ENCODE data around the gene FSTL4.
"Not testable (repeated sequence)": the region's sequence is repeated elsewhere in the genome, so short reads cannot be mapped to it uniquely, and the experiment has no call there.

FSTL4 gene

GRCh38 chr5:133546500-133546899 lies 65.8 kb downstream of the FSTL4 start:
- DNase-seq, result no peak

DNA sequence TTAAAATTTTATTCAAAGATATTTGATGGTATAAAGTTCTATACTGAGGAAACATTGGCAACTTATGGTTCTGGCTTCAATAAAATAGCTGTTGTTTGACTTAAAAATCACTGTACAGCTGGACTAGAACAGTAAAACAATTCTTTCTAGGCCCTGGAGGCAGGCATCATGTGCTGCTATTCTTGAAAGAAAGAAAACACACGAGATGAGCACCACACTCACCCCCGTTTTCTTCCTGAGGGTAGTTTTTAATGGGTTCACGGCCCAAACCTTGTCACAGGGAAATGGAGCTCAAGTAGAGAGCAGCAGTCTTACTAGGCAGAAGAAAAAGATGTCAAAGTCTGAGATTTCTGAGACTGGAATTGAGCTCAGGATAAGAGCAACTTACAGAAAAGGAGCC lies 68.0 kb downstream of the FSTL4 start:
- DNase-seq, result no peak

GRCh38 chr5:133539818-133540217 lies 72.5 kb downstream of the FSTL4 start:
- DNase-seq, result no peak

DNA sequence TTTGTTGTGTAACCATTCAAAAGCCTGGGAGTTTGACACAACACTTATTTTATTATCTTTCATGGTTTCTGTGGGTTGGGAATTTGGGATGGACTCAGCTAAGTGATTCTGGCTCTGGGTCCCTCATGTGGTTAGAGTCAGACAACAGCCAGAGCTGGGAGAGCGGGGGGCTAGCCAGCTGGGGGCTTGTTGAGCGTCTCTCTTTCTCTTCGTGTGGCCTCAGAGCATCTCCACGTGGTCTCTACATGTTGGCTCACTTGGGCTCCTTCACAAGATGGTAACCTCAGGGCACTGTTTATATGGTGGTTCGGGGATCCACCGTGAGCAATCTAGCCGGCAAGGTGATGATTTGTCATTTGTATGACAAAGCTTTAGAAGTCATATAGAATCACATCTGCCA lies 73.6 kb downstream of the FSTL4 start:
- no peak for DNase-seq

DNA sequence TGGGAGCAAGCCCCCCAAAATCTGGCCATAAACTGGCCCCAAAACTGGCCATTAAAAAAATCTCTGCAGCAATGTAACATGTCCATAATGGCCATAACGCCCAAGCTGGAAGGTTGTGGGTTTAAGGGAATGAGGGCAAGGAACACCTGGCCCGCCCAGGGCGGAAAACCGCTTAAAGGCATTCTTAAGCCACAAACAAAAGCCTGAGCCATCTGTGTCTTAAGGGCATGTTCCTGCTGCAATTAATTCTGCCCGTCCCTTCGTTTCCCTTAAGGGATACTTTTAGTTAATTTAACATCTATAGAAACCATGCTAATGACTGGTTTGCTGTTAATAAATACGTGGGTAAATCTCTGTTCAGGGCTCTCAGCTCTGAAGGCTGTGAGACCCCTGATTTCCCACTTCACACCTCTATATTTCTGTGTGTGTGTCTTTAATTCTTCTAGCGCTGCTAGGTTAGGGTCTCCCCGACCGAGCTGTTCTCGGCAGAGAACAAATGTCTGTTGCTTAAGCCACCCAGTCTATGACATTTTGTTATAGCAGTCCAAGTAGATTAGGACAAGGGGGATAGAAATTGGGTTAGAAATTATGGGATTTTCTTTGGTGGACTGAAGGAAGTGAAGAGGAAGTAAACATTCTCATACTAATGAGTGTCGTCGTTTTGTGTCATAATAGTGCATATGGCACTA lies 77.0 kb downstream of the FSTL4 start:
- DNase-seq, result not testable (repeated sequence)

GRCh38 chr5:133534566-133534965 lies 77.8 kb downstream of the FSTL4 start:
- no peak for DNase-seq

DNA sequence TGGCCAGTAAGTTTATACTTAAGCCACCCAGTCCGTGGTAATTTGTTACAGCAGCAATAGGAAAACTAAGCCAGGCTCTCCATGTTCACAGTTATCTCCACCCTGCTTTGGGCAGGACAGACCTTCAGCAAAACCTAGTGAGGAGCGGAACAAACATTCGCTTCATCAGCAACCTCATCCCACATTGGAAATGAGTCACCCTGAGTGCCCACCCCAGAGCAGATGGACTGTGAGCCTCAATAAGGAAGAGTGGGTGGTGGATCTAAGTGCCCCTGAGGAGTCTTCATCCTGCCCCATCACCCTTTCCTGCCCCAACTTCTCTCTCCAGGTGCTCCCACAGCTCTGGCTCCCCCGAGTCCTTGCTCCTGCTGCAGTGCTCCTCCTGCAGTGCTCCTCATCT lies 78.8 kb downstream of the FSTL4 start:
- DNase-seq, result no peak

GRCh38 chr5:133531594-133531993 lies 80.7 kb downstream of the FSTL4 start:
- DNase-seq, result no peak

- no peak for DNase-seq
Measured at GRCh38 chr5:133531178-133531577, 81.2 kb downstream of the FSTL4 start.

DNA sequence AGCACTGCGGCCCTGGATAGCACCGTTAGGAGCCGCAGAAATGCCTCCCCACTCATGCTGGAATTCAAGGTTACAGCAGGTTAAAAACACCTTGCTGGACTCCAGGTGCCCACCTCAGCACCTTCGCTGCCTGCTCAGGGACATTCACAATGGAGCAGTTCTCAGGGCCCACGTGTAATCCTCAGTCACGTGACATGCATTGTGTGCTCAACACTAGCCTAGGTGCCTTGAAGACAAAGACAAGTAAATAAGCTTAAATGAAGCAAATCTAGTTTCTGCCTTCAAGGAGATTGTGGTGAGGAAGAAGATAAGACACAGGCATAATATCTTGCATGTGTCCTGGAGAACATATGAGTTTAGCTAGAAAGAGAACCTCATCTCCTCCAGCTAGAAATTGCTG lies 82.1 kb downstream of the FSTL4 start:
- no peak for DNase-seq

DNA sequence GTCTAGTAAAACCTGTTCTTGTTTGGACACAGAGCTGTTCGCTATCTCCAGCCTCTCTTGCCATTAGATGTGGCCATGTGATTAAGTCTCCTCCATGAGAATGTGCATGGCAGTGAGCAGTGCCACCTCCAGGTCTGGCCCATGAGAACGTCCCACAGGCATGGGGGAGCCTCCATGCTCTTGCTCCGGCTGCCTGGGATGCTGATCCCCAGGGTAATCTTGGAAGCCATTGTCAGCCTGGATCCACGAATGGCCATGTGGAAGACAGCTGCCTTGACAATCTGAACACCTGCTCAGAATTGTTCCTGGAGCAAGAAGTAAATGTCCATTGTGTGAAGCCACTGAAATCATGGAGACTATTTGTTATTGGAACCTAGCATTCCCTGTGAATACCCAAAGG lies 83.5 kb downstream of the FSTL4 start:
- no peak for DNase-seq

- DNase-seq, result no peak
Measured at GRCh38 chr5:133527311-133527710, 85.0 kb downstream of the FSTL4 start.

GRCh38 chr5:133526368-133526767 lies 86.0 kb downstream of the FSTL4 start:
- no peak for DNase-seq

DNA sequence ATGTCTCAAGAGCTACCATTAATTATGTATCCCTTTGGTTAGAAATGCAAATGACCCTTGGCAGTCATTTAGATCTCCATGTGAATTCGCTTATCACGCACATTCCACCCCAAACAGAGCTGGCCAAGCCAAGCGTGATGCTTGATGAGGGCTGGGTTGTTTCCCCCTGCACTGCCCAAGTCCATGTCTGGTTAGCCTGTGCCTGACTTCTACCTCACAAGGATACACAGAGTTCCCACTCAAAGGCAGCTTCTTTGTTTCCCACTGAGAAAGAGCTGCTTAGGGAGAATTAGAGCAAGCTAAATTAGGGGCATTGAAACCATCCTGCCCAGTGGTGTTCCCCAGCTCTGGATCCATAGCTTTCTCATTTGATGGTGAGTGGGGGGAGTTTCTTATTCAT lies 87.2 kb downstream of the FSTL4 start:
- DNase-seq, result no peak

DNA sequence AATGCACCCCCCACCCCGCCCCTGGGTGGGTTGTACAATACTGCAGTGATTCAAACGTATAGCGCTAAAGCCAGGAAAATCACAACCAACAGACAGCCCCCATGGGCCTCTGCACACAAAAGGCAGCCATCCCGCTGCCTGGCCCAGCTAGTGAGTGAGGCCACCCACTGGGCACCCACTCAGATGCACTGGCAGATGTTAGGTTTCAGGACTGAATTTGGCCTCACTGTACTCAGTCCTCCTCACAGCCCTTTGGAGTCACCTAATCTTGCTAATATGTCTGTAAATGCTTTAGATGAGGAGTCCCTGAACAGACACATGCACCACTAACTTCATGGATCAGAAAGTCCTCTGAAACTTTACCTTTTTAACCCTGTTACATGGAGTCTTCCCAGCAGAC lies 87.7 kb downstream of the FSTL4 start:
- no peak for DNase-seq

DNA sequence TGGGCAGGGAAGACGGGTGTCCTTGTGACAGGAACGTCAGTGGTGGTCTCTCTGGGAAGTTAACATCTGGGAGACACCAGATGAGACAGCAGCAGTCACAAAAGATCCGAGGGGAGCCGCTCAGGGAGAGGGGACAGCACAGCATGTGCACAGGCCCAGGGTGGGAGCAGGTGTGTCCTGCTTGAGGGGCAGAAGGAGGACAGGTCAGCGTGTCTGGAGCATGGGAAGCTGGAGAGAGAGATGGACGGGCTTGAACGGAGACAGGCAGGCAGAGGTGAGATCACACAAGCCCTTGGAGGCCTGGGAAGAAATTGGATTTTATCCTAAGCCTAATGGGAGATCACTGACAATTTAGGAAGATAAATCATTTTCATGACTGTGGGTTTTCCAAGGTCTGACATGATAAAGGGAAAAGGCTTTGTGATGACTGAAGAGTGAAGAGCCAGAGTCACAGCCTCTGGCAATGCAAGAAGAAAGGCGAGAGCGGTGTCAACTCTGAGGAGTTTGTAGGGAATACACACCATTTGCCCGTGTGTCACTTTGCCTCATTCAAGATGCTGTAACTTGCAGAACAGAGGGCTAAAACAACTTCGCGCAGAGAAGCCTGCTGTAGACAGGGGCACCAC lies 88.3 kb downstream of the FSTL4 start:
- no peak for DNase-seq

GRCh38 chr5:133523013-133523658 lies 89.2 kb downstream of the FSTL4 start:
- DNase-seq, result no peak

DNA sequence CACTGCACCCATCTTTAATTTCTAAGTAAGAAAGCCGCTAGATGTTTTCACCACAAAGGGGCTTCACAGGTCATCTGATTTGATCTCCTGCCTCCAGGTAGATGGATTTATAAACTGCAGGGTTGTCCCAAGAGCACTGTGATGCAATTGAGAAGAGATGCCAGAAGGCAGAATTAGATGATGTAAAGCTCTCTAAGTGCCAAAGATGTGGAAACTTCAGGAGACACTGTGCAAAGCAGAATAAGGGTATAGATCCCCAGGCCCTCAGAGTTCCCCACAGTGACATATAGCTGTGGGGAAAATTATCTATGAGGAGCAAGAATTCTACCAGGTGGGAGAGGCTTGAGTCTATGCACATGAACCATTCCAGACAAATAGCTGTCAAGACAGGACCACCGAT lies 90.5 kb downstream of the FSTL4 start:
- DNase-seq, result no peak

DNA sequence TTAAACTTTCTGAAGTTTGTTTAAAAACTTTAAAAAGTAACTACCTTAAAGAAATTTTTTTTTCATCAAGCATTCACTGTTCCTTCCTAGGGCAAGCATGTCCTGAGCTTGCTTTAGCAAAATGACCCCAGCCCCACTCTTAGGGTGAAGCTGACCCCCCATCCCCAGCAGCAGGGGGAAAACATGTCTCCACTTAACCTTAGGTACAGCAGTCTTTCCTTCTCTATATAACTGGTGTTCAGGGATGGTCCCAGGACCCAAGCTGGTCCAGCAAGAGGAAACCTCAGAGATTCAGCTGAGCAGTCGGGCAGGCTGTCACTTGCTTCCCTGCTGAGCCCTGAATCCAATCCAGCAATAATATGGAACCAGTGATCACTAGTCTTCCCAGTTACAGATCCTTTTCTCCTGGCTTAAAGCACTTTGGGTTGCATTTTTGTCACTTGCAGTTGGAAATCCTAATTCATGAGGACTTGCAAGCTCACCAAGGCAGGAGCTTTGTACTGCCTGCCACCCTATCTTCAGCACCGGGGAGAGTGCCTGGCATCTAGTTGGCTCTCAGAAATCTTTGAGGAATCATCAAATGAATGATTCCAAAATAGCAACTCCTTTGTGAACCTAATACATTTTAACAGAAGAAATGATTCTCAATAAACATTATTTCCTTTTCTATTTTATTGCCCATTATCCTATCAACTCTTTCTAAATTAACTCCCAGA lies 91.2 kb downstream of the FSTL4 start:
- no peak for DNase-seq

- no peak for DNase-seq
Measured at GRCh38 chr5:133520062-133520461, 92.3 kb downstream of the FSTL4 start.

DNA sequence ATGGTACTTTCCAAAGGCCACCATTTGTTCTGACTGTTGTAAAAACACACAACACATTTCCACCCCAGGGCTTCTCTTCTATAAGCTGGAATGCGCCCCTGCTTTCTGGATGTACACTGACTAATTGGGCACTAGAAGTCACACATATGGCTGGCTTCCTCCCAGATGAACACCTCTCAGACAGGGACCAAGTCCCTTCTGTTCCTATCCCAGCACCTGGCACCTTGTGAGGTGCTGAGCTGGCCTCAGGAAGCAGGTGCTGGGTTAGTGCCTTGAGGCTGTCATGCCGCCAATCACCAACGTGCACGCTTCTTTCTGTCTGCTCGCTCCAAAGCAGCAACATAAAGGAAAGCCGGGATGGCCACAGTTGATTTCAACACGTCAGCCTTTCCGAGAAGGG lies 93.2 kb downstream of the FSTL4 start:
- no peak for DNase-seq

DNA sequence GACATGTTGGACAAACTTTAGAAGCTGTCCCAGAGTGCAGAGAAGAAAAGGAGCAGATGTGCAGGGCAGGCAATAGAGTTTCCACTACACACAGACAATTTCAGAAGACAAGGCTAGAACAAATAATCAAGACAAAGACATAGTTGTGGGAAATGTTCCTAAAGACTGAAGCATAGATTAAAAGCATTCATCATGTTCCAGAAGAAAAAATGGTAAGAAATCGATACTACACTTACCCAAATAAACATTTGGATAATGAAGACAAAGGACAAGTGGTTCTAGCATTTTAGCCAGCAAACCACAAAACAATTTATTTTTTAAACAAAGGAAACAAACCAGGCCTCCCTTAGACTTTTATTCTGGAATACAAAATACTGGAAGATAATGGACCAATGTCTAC lies 97.9 kb downstream of the FSTL4 start:
- no peak for DNase-seq

- DNase-seq, result no peak
Measured at GRCh38 chr5:133512896-133513295, 99.4 kb downstream of the FSTL4 start.
